ENCODE results near the gene SPEM2. TPM values are rescaled to one million over a fixed set of nuclear protein-coding genes. Genes with fewer than 3 reads are reported as not detected.

The SPEM2 gene
- total and polyA plus RNA-seq, 2 experiments from 2014 or later: not detected

GRCh38 chr17:7426896-7427489 is 1.6 kb downstream of the SPEM2 start:
- no peak for DNase-seq (ENCODE audit: low read depth in 1 of 2, low spot score in 1 of 2)
- Histone ChIP-seq H3K27ac (no peak overlapping the region), H3K36me3 (no peaks in the 10 kb centered on the region), H3K9me3 (ENCODE audit: low read depth) (no peaks in the 10 kb centered on the region), H3K4me3 (no peak overlapping the region), H3K27me3 (no peaks in the 10 kb centered on the region), H3K4me1 (ENCODE audit: low read depth) (no peaks in the 10 kb centered on the region)
- TF ChIP-seq CTCF (IDR thresholded peaks at IDR 0.05; ENCODE audit: low read depth, low read length): no peak

- Histone ChIP-seq H3K27me3 (no peaks in the 10 kb centered on the region), H3K4me1 (ENCODE audit: low read depth) (no peaks in the 10 kb centered on the region), H3K9me3 (ENCODE audit: low read depth) (no peaks in the 10 kb centered on the region), H3K27ac (no peak overlapping the region), H3K36me3 (no peaks in the 10 kb centered on the region), H3K4me3 (no peak overlapping the region)
- no peak for DNase-seq (ENCODE audit: low read depth in 1 of 2, low spot score in 1 of 2)
- no peak for TF ChIP-seq CTCF (IDR thresholded peaks at IDR 0.05; ENCODE audit: low read depth, low read length)
Measured at GRCh38 chr17:7427549-7427948, 2.1 kb downstream of the SPEM2 start.

GRCh38 chr17:7428557-7428956 is 3.1 kb downstream of the SPEM2 start, which contains the start of gene SPEM3:
SPEM3 (plus strand) TSS chr17:7428857; CDS start chr17:7428903, 46 bp downstream.
- no peak within 1 kb of the TSS for H3K4me3 ChIP-seq
- no peaks in the 10 kb centered on the region for H3K27me3 ChIP-seq
- no peaks in the 10 kb centered on the region for H3K36me3 ChIP-seq
- no peaks in the 10 kb centered on the region for H3K9me3 ChIP-seq (ENCODE audit: low read depth)
- DNase-seq (ENCODE audit: low read depth in 1 of 2, low spot score in 1 of 2): no peak
- no peak for TF ChIP-seq CTCF (IDR thresholded peaks at IDR 0.05; ENCODE audit: low read depth, low read length)
- H3K27ac ChIP-seq: no peak within 1 kb of the TSS
- no peaks in the 10 kb centered on the region for H3K4me1 ChIP-seq (ENCODE audit: low read depth)

- no peak for DNase-seq (ENCODE audit: low read depth in 1 of 2, low spot score in 1 of 2)
- Histone ChIP-seq H3K36me3 (no peaks in the 10 kb centered on the region), H3K27me3 (no peaks in the 10 kb centered on the region), H3K4me1 (ENCODE audit: low read depth) (no peaks in the 10 kb centered on the region), H3K9me3 (ENCODE audit: low read depth) (no peaks in the 10 kb centered on the region), H3K27ac (no peak overlapping the region), H3K4me3 (no peak overlapping the region)
- no peak for TF ChIP-seq CTCF (IDR thresholded peaks at IDR 0.05; ENCODE audit: low read depth, low read length)
Measured at GRCh38 chr17:7429722-7430121, 4.3 kb downstream of the SPEM2 start.

- Histone ChIP-seq H3K27ac (no peak overlapping the region), H3K4me3 (no peak overlapping the region), H3K9me3 (ENCODE audit: low read depth) (no peaks in the 10 kb centered on the region), H3K27me3 (no peaks in the 10 kb centered on the region), H3K4me1 (ENCODE audit: low read depth) (no peaks in the 10 kb centered on the region), H3K36me3 (no peaks in the 10 kb centered on the region)
- TF ChIP-seq CTCF (IDR thresholded peaks at IDR 0.05; ENCODE audit: low read depth, low read length): no peak
- DNase-seq (ENCODE audit: low read depth in 1 of 2, low spot score in 1 of 2): no peak
Measured at GRCh38 chr17:7431231-7431630, 5.8 kb downstream of the SPEM2 start.
